Fibroblast of lung (primary cell): Measurements from ENCODE around the gene FBXO30.

Source experiments
- EZH2 ChIP-seq: IDR thresholded peaks from 2 replicates; pipeline ENCODE4 v1.5.1; 2012; ENCODE audit warnings: low read length, control low read depth, mild to moderate bottlenecking; ENCODE audit errors: missing control alignments
- TF ChIP-seq, protein P1 (sequence below), 2 donors: IDR thresholded peaks in 1 of 2; conservative IDR thresholded peaks in 1 of 2; 1 replicate in 1 of 2; 2 replicates in 1 of 2; pipeline ENCODE4 v1.5.1; 2011 to 2012; ENCODE audit warnings: low read length in 2 of 2, control low read depth in 1 of 2, inconsistent platforms in 1 of 2, low read depth in 1 of 2, mild to moderate bottlenecking in 1 of 2

DNA sequence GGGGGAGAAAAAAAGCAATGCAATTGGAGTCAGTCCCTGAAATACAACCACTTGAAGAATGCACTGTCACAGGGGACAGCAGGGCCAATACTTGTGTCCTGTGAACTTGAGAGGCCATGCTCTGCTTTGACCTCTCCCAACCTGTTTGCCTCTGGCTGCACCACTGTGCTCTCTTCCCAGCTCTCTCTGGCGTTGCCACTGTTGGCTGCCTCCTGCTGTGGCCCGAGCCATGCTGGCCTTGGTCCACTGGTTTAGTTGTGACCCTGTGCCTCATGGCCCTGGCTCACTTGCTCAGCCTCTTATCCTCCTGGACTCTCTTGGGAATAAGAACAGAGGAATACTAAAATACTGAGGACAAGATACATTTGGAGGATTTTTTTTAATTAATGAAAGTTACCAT is 14.5 kb upstream of the FBXO30 start:
- TF ChIP-seq, protein P1, sequence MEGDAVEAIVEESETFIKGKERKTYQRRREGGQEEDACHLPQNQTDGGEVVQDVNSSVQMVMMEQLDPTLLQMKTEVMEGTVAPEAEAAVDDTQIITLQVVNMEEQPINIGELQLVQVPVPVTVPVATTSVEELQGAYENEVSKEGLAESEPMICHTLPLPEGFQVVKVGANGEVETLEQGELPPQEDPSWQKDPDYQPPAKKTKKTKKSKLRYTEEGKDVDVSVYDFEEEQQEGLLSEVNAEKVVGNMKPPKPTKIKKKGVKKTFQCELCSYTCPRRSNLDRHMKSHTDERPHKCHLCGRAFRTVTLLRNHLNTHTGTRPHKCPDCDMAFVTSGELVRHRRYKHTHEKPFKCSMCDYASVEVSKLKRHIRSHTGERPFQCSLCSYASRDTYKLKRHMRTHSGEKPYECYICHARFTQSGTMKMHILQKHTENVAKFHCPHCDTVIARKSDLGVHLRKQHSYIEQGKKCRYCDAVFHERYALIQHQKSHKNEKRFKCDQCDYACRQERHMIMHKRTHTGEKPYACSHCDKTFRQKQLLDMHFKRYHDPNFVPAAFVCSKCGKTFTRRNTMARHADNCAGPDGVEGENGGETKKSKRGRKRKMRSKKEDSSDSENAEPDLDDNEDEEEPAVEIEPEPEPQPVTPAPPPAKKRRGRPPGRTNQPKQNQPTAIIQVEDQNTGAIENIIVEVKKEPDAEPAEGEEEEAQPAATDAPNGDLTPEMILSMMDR (conservative IDR thresholded peaks at IDR 0.05 in 1 of 2, IDR thresholded peaks at IDR 0.05 in 1 of 2; ENCODE audit: low read depth in 1 of 2, low read length in 2 of 2) = no peak
- TF ChIP-seq EZH2 = no peak
